Measurements from ENCODE around the gene SLC38A9. TPM values are rescaled to one million over a fixed set of nuclear protein-coding genes. Genes with fewer than 3 reads are reported as not detected.

Gene SLC38A9
- total RNA-seq, 1 donor from 2014 or later, result 7.0 TPM

DNA sequence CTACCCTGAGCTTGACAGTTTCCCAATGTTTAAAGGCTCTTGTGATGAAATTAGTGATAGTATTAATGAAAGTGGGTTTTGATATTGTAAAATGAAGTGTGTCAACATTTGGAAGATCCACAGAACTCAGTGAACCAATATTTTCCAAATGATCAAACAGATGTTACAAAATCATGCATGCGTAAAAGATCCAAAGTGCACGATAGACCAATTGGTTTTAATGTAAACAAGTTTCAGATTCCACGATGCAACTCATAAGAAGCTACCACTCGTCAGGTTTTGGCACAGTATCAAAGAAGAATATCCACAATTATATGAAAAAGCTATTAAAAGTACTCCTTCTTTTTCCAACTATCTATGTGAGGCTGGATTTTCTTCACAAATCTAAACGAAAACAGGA lies 82.3 kb downstream of the SLC38A9 start:
- H3K27ac ChIP-seq (replicated peaks), result no peak overlapping the region
- peaks cover 38% of the 10 kb centered on the region for H3K4me1 ChIP-seq
- H3K27me3 ChIP-seq (ENCODE audit: low read depth), result no peaks in the 10 kb centered on the region
- H3K36me3 ChIP-seq, result no peaks in the 10 kb centered on the region
- TF ChIP-seq, protein P1, sequence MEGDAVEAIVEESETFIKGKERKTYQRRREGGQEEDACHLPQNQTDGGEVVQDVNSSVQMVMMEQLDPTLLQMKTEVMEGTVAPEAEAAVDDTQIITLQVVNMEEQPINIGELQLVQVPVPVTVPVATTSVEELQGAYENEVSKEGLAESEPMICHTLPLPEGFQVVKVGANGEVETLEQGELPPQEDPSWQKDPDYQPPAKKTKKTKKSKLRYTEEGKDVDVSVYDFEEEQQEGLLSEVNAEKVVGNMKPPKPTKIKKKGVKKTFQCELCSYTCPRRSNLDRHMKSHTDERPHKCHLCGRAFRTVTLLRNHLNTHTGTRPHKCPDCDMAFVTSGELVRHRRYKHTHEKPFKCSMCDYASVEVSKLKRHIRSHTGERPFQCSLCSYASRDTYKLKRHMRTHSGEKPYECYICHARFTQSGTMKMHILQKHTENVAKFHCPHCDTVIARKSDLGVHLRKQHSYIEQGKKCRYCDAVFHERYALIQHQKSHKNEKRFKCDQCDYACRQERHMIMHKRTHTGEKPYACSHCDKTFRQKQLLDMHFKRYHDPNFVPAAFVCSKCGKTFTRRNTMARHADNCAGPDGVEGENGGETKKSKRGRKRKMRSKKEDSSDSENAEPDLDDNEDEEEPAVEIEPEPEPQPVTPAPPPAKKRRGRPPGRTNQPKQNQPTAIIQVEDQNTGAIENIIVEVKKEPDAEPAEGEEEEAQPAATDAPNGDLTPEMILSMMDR (IDR thresholded peaks at IDR 0.05; ENCODE audit: borderline replicate concordance), result no peak
- H3K9me3 ChIP-seq (replicated peaks), result no peaks in the 10 kb centered on the region
- H3K4me3 ChIP-seq, result no peak overlapping the region
- intact Hi-C loops (cut with micrococcal nuclease), result no loop called here
- DNase-seq, result no peak

DNA sequence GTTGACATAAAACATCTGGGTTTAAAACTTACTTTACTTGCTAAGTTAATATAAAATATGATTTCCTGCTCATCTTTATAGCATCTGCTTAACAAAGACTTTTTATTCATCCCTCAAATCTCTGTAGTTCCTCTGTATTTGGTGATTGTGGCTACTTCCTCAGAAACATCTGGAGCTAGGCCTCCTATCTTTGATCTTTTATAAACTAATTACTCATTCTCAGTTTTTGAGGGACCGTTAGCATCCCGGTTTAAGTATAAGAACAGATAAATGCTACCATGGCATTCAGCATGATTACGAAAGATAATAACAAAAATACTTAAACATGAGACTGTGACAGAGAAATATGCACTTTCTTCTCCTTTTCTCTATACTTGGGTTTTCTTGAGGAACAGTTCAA lies 85.3 kb downstream of the SLC38A9 start:
- H3K27ac ChIP-seq (replicated peaks), result no peak overlapping the region
- no peak overlapping the region for H3K4me3 ChIP-seq
- no peak for DNase-seq
- intact Hi-C loops (cut with micrococcal nuclease), result no loop called here
- no peaks in the 10 kb centered on the region for H3K27me3 ChIP-seq (ENCODE audit: low read depth)
- TF ChIP-seq, protein P1 (IDR thresholded peaks at IDR 0.05; ENCODE audit: borderline replicate concordance), result no peak
- peaks cover 25% of the 10 kb centered on the region for H3K4me1 ChIP-seq
- H3K9me3 ChIP-seq (replicated peaks), result no peaks in the 10 kb centered on the region
- no peaks in the 10 kb centered on the region for H3K36me3 ChIP-seq

DNA sequence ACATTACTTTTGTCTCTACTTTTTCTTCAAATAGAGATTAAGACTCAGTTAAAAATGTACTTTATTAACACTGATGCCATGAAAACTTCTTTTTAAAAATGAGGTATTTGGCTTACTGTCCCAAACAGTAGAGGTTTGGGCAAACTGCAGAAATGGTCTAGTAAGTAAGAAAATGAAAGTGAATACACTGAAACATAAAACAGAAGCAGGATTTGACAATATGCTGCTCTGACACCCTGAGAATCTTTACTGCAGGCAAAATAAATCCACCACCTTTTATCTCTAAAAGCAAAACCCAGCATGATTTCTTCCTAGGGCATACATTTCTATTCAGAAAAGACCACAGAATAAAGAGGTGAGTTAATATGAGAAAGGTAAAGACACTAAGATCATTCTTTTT lies 86.2 kb downstream of the SLC38A9 start:
- Histone ChIP-seq H3K27me3 (ENCODE audit: low read depth) (no peaks in the 10 kb centered on the region), H3K4me3 (no peak overlapping the region), H3K27ac (replicated peaks) (peak overlapping the region; percentile 3), H3K4me1 (peaks cover 25% of the 10 kb centered on the region), H3K9me3 (replicated peaks) (no peaks in the 10 kb centered on the region), H3K36me3 (no peaks in the 10 kb centered on the region)
- no peak for DNase-seq
- intact Hi-C loops (cut with micrococcal nuclease), result no loop called here
- TF ChIP-seq, protein P1 (IDR thresholded peaks at IDR 0.05; ENCODE audit: borderline replicate concordance), result no peak

DNA sequence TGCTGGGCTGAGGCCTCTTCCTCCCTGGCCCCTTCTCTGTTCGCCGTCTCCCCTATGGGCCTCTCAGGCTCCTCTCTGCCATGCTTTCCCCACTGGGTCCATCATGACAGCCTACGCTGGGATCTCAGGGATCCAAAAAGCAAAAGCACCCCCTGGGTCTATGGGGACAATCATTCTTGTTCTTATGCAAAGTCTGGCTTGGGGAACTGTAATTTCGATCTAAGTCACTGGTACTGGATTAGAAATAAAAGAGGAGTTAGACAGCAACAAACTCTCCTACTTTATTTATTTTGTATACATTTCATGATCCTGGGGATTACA lies 86.6 kb downstream of the SLC38A9 start:
- H3K36me3 ChIP-seq, result no peaks in the 10 kb centered on the region
- TF ChIP-seq, protein P1 (IDR thresholded peaks at IDR 0.05; ENCODE audit: borderline replicate concordance), result no peak
- peaks cover 25% of the 10 kb centered on the region for H3K4me1 ChIP-seq
- no peak for DNase-seq
- no peaks in the 10 kb centered on the region for H3K27me3 ChIP-seq (ENCODE audit: low read depth)
- H3K4me3 ChIP-seq, result no peak overlapping the region
- intact Hi-C loops (cut with micrococcal nuclease), result no loop called here
- H3K9me3 ChIP-seq (replicated peaks), result no peaks in the 10 kb centered on the region
- H3K27ac ChIP-seq (replicated peaks), result peak overlapping the region; percentile 3

DNA sequence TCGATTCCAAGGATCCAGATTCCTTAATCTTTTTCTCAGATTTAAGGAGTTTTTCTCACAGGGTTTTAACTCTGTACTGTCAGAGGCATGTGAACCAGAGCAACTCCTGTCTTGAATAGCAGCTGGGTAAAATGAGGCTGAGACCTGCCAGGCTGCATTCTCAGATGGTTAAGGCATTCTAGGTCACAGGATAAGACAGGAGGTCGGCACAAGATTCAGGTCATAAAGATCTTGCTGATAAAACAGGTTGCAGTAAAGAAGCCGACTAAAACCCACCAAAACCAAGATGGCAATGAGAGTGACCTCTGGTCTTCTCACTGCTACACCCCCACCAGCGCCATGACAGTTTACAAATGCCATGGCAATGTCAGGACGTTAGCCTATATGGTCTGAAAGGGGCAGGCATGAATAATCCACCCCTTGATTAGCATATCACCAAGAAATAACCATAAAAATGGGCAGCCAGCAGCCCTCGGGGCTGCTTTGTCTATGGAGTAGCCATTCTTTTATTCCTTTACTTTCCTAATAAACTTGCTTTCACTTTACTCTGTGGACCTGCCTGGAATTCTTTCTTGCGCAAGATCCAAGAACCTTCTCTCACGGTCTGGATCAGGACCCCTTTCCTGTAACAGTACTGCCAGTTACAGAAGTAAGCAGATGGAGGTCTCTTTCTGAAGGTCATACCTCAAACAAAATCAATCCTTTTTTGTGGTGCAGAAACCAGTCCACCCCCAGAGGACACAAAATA lies 87.1 kb downstream of the SLC38A9 start:
- Histone ChIP-seq H3K27me3 (ENCODE audit: low read depth) (no peaks in the 10 kb centered on the region), H3K4me3 (no peak overlapping the region), H3K27ac (replicated peaks) (peak overlapping the region; percentile 3), H3K9me3 (replicated peaks) (no peaks in the 10 kb centered on the region), H3K4me1 (peaks cover 25% of the 10 kb centered on the region), H3K36me3 (no peaks in the 10 kb centered on the region)
- TF ChIP-seq, protein P1 (IDR thresholded peaks at IDR 0.05; ENCODE audit: borderline replicate concordance), result no peak
- no peak for DNase-seq
- intact Hi-C loops (cut with micrococcal nuclease), result no loop called here
